Measurements from ENCODE around the gene UNC5C. TPM values are rescaled to one million over a fixed set of nuclear protein-coding genes. Genes with fewer than 3 reads are reported as not detected.

Gene UNC5C
- total RNA-seq, 4 donors from 2014 or later, result 0.98 to 2.3 (median 1.2) TPM

DNA sequence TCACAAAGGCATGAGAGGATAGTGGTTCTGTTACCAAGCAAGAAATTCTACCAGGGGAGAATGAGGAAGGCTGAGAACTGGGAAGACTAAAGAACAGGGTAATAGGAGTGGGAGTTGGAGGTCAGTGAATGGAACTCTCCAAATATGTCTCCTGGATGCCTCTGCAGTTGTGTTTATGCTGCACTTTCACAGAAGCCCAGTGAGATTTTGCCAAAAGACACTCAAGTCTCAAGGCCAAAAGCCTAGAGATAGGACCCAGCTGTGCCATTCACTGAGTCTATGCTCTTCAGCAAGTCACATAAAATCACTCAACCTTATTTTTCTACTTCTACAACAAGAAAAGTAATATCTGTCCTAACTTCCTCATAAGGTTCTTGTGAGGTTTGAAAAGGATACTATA is 285.4 kb downstream of the UNC5C start:
- H3K4me3 ChIP-seq, result no peak overlapping the region
- H3K4me1 ChIP-seq, result no peaks in the 10 kb centered on the region
- TF ChIP-seq POLR2A (IDR thresholded peaks at IDR 0.05), result no peak
- TF ChIP-seq CTCF (IDR thresholded peaks at IDR 0.05), result no peak
- no peak for TF ChIP-seq EP300 (IDR thresholded peaks at IDR 0.05)
- no peak for TF ChIP-seq POLR2AphosphoS5 (IDR thresholded peaks at IDR 0.05)
- H3K36me3 ChIP-seq, result no peaks in the 10 kb centered on the region
- H3K27me3 ChIP-seq, result no peaks in the 10 kb centered on the region
- H3K27ac ChIP-seq, result no peak overlapping the region
- no peaks in the 10 kb centered on the region for H3K9me3 ChIP-seq
- no peak for DNase-seq (ENCODE audit: low spot score in 2 of 2)

DNA sequence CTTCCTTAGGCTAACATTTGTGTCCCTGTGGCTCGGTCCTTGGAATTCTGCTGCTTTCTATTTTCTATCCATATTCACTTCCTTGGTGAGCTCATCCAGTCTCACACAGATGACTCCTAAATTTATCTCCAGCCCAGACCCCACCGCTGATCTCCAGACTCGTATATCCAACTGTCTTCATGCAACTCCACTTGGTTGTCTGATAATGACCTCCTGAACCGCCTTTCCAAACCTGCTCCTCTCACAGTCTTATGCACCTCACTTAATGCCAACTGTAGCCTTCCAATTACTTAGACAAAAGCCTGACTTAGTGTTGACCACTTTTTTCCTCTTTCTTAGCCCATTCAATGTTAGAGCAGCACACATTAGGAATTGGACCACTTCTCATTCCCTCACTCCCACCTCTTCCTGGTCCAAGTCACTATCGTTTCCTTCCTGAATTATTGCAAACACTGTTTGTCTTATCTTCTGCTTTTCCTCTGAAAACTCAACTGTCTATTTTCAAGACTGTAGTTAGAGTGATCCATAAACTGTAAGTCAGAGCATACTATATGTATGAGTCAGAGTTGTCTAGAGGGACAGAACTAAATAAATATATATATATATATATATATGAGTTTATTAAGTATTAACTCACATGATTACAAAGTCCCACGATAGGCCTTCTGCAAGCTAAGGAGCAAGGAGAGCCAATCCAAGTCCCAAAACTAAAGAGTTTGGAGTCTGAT is 292.5 kb downstream of the UNC5C start:
- Histone ChIP-seq H3K4me1 (no peaks in the 10 kb centered on the region), H3K9me3 (no peaks in the 10 kb centered on the region), H3K27ac (no peak overlapping the region), H3K4me3 (no peak overlapping the region), H3K36me3 (no peaks in the 10 kb centered on the region), H3K27me3 (peaks cover 3% of the 10 kb centered on the region)
- no peak for DNase-seq (ENCODE audit: low spot score in 2 of 2)
- WGBS, result 80% methylated on average over 6 of the region's 6 CpGs
- TF ChIP-seq POLR2AphosphoS5 (IDR thresholded peaks at IDR 0.05), result no peak
- no peak for TF ChIP-seq CTCF (IDR thresholded peaks at IDR 0.05)
- no peak for TF ChIP-seq POLR2A (IDR thresholded peaks at IDR 0.05)
- no peak for TF ChIP-seq EP300 (IDR thresholded peaks at IDR 0.05)

- no peak overlapping the region for H3K4me3 ChIP-seq
- H3K27ac ChIP-seq, result no peak overlapping the region
- WGBS, result 70% methylated on average over 8 of the region's 8 CpGs
- DNase-seq (ENCODE audit: low spot score in 2 of 2), result no peak
- H3K4me1 ChIP-seq, result peaks cover 2% of the 10 kb centered on the region
- peaks cover 3% of the 10 kb centered on the region for H3K27me3 ChIP-seq
- no peaks in the 10 kb centered on the region for H3K9me3 ChIP-seq
- H3K36me3 ChIP-seq, result no peaks in the 10 kb centered on the region
- TF ChIP-seq POLR2AphosphoS5 (IDR thresholded peaks at IDR 0.05), result no peak
- no peak for TF ChIP-seq POLR2A (IDR thresholded peaks at IDR 0.05)
- no peak for TF ChIP-seq CTCF (IDR thresholded peaks at IDR 0.05)
- no peak for TF ChIP-seq EP300 (IDR thresholded peaks at IDR 0.05)
These were observed 293.2 kb downstream of the UNC5C start for GRCh38 chr4:95255396-95256107.

DNA sequence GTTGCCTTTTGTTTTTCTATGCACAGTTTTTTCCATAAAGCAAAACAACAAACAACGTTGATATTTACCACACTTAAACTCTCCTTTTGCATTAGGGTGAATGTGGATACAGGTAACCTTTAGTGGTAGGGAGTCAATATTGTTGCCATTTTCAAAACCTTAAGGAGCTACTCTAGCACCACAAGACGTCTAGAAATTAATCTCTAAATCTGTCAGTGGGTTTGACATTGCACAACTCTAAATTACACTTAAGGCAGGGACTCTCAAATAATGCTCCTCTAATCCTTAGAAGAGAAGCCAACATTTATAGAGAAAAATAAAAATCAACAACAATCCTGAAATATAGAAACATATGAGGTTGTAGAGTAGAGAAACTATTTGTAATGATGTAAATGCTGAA is 297.2 kb downstream of the UNC5C start:
- 41% methylated on average over 2 of the region's 2 CpGs for WGBS
- no peak overlapping the region for H3K4me3 ChIP-seq
- no peak for DNase-seq (ENCODE audit: low spot score in 2 of 2)
- TF ChIP-seq EP300 (IDR thresholded peaks at IDR 0.05) (no peak), POLR2AphosphoS5 (IDR thresholded peaks at IDR 0.05) (no peak), POLR2A (IDR thresholded peaks at IDR 0.05) (no peak), CTCF (IDR thresholded peaks at IDR 0.05) (no peak)
- peaks cover 2% of the 10 kb centered on the region for H3K4me1 ChIP-seq
- no peak overlapping the region for H3K27ac ChIP-seq
- H3K36me3 ChIP-seq, result no peaks in the 10 kb centered on the region
- H3K27me3 ChIP-seq, result peaks cover 3% of the 10 kb centered on the region
- H3K9me3 ChIP-seq, result no peaks in the 10 kb centered on the region

GRCh38 chr4:95250544-95251137 is 298.1 kb downstream of the UNC5C start:
- TF ChIP-seq POLR2AphosphoS5 (IDR thresholded peaks at IDR 0.05) (no peak), POLR2A (IDR thresholded peaks at IDR 0.05) (no peak), CTCF (IDR thresholded peaks at IDR 0.05) (no peak), EP300 (IDR thresholded peaks at IDR 0.05) (no peak)
- Histone ChIP-seq H3K4me3 (no peak overlapping the region), H3K9me3 (no peaks in the 10 kb centered on the region), H3K27ac (no peak overlapping the region), H3K36me3 (no peaks in the 10 kb centered on the region), H3K4me1 (peaks cover 2% of the 10 kb centered on the region), H3K27me3 (peaks cover 3% of the 10 kb centered on the region)
- WGBS, result 58% methylated on average over 7 of the region's 7 CpGs
- no peak for DNase-seq (ENCODE audit: low spot score in 2 of 2)
